GM12891 (cell line): Measurements from ENCODE around the gene KCNIP4.

Experiments
- POLR2A ChIP-seq: IDR thresholded peaks from 2 replicates; pipeline ENCODE4 v1.6.1; 2011; ENCODE audit warnings: low read depth, low read length, control low read depth
- POLR2AphosphoS5 ChIP-seq: IDR thresholded peaks from 2 replicates; pipeline ENCODE4 v1.6.1; 2011; ENCODE audit warnings: low read depth, low read length, control low read depth

- TF ChIP-seq POLR2A (no peak), POLR2AphosphoS5 (no peak)
Observed at GRCh38 chr4:20995610-20996009, 953.0 kb downstream of the KCNIP4 start.
